NCI-H2227 (cell line): Measurements from ENCODE around the gene FBXL3.
A peak's percentile ranks its signal among the peaks of the same experiment; 100 is the strongest.

Experiments used
- DNase-seq: peaks from one replicate; lab custom pipeline; 2025; ENCODE audit not compliant: unreplicated experiment; lab: John Stamatoyannopoulos, UW

FBXL3 gene, protein sequence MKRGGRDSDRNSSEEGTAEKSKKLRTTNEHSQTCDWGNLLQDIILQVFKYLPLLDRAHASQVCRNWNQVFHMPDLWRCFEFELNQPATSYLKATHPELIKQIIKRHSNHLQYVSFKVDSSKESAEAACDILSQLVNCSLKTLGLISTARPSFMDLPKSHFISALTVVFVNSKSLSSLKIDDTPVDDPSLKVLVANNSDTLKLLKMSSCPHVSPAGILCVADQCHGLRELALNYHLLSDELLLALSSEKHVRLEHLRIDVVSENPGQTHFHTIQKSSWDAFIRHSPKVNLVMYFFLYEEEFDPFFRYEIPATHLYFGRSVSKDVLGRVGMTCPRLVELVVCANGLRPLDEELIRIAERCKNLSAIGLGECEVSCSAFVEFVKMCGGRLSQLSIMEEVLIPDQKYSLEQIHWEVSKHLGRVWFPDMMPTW

DNA sequence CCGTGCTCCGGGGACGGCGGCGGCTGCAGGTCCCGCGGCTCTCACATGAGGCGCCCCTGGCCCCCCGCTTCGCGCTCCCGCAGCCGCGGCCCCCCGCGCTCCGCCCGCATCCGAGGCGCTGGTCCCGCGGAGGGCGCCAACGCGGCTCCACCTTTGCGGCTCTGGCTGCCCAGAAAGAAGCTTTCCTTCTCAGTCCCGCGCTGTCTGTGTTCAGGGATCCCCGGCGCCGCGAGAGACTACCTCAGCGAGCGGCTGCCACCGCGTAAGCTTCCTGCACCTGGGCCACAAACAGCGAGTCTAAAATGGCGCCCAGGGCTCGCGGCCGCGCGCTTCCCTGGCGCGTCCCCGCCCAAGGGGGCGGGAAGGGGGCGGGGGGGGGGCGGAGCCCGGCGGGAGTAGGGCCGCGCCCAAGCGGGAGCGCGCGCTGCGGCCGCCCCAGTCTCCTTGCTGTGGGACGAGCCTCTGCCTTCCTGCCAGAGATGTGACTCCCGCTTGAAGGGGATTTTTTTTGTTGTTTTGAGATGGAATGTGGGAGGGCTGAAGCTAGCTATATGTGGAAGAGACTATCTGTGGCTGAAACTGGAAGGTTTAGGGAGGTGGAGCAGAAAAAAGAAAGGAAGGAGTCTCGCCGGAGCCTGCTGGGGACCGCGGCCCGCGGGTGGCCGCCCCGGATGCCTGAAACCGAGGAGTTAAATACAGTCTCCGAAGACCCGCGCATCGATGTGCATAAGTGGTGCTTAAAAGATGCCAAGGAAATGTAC lies at the start of gene FBXL3:
Gene FBXL3 (minus strand): TSS at position 299 of the 761 bp plus-strand sequence. CDS start 5,299 bp downstream, outside the sequence.
- DNase-seq, result peak; percentile 86

DNA sequence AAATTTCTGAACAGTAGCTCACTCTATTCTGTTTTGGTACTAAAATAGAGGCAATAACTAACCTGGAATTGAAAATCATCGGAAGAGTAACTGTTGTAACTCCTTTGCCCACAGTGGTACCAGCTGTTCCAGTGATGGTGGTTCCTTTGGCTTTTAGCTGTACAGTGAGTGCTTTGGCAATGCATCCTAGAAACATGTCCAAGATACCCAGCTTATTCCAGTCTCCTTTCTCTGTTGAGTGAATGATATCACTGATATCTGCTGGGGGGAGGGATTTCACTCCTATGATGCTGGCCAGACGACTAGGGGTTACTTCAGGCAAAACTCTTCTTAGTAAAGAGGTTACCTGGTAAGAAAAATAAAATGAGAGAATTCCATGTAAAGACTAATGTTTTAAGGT lies 40.6 kb upstream of the FBXL3 start:
- no peak for DNase-seq

GRCh38 chr13:77065461-77066147 lies 38.6 kb upstream of the FBXL3 start:
- no peak for DNase-seq

DNA sequence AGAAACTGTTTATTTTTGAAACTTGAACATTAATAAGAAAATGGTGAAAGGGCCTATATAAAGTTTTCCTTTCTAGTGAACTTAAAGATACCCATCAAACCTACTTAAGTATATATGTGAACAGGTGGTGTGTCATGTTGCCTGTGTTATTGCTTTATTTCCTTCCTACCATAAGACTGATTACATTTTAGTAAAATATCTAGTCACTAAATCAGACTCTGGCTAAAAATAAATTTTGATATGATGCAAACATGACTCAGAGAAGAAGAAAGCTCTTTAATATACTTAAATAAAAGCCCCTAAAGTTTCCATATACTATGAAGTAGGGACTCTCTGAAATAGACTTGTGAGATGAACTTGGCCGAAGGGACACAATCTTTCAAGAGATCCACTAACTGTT lies 35.1 kb upstream of the FBXL3 start:
- no peak for DNase-seq

- no peak for DNase-seq
These were observed 34.4 kb upstream of the FBXL3 start for GRCh38 chr13:77061362-77061761.

DNA sequence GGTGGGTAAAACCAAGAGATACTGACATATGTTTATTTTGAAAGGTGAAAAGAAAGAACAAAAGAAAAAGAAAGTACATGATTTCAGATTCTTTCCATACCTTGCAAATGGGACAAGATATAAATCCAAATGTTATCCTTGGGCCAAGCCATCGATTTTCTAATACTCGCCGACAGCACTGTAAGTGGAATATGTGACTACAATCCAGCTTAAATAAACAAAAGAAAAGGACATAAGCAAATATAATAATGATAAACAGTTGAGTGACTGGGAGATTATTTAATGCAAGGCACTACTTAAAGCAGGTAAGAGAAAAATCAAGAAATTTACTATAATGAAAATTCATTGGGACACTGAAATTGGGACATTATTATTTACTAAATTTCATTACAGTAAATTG lies 29.9 kb upstream of the FBXL3 start:
- DNase-seq, result no peak

DNA sequence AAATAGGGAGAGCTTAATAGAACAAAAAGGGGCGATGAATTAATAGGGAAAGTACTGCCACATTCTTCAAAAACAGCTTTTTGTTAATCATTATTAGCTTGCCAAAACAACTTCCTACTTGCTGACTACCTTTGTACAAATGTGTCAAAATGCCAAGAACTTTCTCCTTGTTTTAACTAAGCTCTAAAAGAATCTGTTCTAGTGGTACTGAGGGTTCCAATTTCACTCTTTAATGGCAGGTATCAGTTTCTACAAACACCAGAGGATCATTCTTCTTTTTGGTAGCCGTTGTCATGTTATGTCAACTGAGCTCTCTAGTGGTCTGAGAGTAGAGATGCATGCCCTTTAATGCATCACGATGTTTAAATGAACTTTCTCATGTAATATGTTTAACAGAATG lies 29.4 kb upstream of the FBXL3 start:
- no peak for DNase-seq

DNA sequence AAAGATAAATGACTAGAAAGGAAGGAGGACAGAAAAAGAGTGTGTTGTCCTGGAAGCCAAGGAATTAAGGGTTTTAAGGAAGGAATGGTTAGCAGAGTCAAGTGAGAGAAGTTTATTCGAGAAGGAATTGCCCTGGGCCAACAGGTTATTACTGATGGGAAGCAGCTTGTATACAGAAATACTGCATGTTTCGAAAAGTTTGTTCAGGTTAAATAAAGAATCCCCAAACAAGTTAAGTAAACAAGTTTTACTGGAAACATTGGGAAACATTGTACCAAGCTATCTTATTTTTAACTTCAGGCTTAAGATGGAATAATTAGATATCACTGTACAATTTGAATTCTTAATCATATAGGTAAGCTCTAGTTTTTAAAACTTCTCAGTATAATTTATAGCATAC lies 28.2 kb upstream of the FBXL3 start:
- DNase-seq, result no peak

DNA sequence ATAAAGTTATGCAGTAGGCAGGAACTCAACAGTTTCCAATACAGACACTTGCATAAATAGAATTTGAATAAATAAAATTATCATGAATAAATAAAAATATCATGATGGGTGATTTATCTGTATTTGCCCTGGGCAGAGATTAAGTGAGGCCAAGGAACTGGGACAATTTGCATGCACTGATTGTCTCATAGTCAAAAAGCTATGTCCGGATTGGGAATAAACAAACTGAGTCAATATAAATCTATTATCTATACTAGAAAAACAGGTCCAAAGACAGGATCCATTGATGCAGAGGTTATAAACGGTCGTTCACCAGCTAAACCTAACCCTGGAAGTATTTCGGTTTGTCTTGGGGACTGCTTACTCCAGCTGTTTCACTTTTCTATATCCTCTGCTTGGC lies 26.2 kb upstream of the FBXL3 start:
- no peak for DNase-seq

DNA sequence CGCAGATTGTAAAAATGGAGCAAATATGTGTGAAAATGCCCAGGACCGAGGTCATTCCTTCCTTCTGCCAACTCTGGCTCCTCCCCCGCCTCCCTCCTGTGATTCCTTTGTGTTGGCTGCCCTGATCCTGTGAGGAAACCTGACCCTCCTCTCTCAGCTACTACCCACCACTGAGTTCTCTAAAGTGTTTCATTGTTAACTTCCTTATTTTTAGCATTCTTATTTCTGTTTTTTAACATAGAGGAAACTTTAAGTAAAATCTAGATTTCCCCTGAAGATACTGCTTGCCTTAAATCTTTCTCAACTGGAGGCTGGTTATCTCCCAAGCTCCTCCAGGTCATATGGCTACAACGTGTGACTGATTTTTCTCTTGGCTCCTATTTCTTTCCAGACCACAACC lies 21.7 kb upstream of the FBXL3 start:
- no peak for DNase-seq

DNA sequence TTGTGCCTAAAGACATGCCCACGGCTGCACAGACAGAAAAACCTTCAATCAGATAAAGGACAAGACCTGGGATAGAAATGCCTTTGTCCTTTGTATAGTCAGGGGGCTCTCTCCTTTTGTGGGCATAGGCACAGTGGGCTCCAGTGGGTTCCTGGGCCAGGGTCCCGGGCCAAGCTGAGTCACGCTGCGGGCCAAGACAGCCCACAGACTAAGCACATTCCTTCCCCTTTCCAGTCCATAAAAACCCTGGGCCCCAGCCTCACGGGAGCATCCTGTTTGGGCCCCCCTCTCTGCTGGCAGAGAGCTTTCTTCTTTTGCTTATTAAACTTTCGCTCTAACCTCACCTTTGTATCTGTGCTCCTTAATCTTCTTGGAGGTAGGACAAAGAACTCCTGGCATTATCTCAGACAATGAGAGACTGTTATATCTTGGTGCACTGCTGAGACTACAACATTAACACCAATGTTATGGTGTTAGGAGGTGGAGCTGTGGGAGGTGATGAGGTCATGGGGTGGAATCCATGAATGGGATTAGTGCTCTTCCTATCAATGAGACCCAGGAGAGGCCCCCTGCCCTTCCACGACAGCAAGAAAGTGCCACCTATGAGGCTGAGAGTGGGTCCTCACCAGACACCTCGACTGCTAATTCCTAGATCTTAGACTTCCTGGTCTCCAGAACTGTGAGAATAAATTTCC lies 20.8 kb upstream of the FBXL3 start:
- DNase-seq, result no peak

- DNase-seq, result no peak
These were observed 15.7 kb upstream of the FBXL3 start for GRCh38 chr13:77042566-77043177.

GRCh38 chr13:77040835-77041234 lies 13.9 kb upstream of the FBXL3 start:
- no peak for DNase-seq

DNA sequence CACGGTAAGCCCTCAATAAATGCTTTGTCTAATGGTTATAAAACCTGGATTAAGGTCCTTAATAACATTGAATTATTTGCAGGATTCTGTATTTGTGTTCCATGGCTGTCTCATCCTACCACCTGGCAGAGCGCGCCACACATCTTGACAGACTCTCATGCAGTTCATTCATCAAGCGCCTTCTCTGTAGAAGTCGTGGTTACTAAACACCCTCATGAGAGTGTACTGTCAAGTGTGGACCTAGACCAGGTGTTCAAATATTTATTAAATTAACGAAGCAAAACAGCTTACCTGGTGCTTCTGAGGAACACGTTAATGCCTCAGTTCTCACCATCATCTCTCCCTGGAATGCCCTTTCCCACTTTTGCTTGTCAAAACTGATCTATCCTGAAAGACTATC lies 13.1 kb upstream of the FBXL3 start:
- no peak for DNase-seq

DNA sequence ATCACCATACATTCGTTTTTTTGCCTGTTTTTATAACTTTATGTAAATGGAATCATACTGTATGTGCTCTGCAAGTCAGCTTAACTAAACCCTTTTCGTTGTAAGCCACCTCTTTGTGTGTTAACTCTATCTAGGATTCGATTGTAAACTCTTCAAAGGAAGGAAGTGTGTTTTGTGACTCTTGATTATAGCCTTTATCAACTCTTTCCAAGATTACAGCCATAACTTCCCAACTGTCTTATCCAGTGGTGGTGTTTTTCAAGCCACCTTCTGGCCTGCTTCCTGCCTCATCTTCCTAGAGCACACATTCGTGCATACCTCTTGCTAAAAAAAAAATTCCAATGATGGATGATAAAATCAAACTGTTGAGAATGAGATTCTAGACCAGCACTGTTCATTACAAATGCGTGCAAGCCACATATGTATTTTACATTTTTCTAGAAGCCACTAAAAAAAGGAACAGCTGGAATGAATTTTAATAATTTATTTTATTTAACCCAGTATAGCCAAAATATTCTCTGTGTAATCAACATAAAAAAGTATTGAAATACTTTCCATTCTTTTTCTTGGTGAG lies 12.0 kb upstream of the FBXL3 start:
- no peak for DNase-seq

DNA sequence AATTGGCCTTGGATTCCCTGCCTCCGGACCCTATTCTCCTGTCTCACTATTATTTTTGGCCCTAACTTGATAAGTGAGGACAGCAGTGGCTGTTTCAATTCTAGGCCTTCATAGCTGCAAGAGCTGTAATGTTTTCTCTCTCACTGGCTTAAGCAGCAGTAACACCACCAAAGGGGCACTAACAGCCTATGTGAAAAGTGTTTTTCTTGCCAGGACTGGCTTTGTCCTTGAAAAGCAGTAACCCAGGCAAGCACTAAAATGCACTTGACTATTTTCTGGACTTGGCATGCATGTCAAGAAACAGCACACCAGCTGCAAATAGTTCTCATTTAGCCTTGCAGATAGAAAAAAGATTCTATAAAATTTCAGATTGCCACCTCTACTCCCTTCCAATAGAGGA lies 9.3 kb upstream of the FBXL3 start:
- no peak for DNase-seq

DNA sequence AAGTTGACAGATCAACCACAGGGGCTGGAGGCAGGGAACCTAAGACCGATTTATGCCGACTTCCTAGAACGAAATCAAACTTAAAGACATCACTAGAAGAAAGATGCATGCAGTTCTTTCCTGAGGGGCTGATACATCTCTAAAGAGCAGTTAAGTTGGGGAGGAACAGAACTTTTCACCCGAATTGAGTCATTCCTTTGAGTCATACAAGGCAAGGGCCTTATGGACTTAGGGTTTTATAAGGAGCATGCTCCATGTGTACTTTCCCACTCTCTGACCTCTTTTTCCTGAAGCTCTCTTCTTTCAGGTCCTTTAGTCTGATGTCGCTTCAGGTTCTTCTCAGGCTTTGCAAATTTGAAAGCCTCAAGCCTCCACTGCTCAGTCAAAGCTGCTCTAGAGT lies 7.9 kb upstream of the FBXL3 start:
- DNase-seq, result no peak

- no peak for DNase-seq
These were observed 6.9 kb upstream of the FBXL3 start for GRCh38 chr13:77033717-77034302.

- no peak for DNase-seq
These were observed 4.8 kb upstream of the FBXL3 start for GRCh38 chr13:77031656-77032243.

DNA sequence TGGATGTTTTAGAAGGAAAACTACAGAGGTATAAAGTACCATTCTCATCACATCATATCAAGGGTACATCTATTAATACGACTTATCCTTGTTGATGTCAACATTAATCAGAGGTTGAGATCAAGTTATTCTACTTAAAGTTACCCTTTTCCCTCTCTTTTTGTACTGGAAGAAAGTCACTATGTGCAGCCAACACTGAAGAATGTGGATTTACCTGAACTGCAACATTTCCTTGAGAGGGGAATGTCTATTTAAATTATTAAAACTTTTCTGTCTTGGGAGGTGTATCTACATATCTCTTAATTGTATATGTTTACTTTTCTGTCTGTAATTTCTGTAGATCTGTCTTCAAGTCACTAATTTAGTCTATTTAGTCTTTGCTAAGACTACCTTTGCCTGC lies 2.5 kb upstream of the FBXL3 start:
- no peak for DNase-seq
